Measurements from ENCODE around the gene FARP1. TPM values are rescaled to one million over a fixed set of nuclear protein-coding genes. Genes with fewer than 3 reads are reported as not detected.

FARP1 gene
- total RNA-seq, 1 experiment from 2014 or later = 96.6 TPM

DNA sequence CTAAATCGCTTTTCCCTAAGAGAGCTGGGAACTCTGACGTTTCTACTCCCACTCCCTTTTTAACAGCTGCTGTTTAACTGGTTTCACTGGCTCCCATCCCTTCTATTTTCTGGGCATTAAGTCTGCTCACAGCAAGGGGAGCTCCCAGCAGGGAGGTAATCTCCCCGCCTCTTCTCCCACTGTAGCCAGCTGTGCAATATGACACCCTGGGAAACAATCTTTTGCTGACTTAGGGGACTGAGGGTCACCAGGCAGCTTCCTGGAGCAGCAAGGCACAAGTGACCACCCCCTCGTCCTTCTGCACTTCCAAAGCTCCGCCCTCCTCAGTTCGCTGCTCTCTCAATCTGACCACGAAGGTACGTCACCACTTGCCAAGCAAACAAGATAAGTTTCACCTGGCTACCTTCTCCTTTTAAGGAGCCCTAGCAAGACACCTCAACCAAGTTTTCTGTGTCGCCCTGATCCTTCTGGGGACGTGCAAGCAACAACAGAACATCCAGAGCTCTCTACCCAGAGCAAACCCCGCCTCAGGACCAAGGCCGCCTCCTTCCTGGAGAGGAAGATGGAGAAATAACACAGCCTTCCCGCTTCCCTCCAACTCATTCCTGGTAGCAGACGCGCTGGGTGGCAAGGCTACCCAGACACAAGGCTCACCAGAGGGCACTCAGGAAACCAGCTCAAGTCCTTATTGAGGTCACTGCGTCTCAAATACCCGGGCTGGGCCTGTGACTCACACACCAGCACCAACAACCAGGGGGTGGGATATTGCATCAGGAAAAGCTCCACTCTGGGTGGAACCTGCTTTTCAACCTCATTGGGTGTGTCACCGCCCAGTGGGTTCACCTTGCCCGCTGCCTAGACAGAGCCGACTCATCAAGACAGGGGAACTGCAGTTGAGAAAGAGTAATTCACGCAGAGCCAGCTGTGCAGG is 341.7 kb downstream of the FARP1 start (continued):
- no peak for TF ChIP-seq ELF4 (CRISPR knock-in tag; IDR thresholded peaks at IDR 0.05; ENCODE audit: low read depth)
- TF ChIP-seq MYBL2 (CRISPR knock-in tag; IDR thresholded peaks at IDR 0.05) = no peak
- TF ChIP-seq NFE2L1 (CRISPR knock-in tag; IDR thresholded peaks at IDR 0.05) = no peak
- no peak for TF ChIP-seq FOXP1 (CRISPR knock-in tag; IDR thresholded peaks at IDR 0.05; ENCODE audit: borderline replicate concordance)
- TF ChIP-seq SMAD4 (CRISPR knock-in tag; IDR thresholded peaks at IDR 0.05) = no peak
- TF ChIP-seq, protein P1, sequence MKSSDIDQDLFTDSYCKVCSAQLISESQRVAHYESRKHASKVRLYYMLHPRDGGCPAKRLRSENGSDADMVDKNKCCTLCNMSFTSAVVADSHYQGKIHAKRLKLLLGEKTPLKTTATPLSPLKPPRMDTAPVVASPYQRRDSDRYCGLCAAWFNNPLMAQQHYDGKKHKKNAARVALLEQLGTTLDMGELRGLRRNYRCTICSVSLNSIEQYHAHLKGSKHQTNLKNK (CRISPR knock-in tag; IDR thresholded peaks at IDR 0.05) = no peak
- TF ChIP-seq, protein P2, sequence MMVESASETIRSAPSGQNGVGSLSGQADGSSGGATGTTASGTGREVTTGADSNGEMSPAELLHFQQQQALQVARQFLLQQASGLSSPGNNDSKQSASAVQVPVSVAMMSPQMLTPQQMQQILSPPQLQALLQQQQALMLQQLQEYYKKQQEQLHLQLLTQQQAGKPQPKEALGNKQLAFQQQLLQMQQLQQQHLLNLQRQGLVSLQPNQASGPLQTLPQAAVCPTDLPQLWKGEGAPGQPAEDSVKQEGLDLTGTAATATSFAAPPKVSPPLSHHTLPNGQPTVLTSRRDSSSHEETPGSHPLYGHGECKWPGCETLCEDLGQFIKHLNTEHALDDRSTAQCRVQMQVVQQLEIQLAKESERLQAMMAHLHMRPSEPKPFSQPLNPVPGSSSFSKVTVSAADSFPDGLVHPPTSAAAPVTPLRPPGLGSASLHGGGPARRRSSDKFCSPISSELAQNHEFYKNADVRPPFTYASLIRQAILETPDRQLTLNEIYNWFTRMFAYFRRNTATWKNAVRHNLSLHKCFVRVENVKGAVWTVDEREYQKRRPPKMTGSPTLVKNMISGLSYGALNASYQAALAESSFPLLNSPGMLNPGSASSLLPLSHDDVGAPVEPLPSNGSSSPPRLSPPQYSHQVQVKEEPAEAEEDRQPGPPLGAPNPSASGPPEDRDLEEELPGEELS (CRISPR knock-in tag; IDR thresholded peaks at IDR 0.05) = no peak; the same call in 1 of the 2 replicates
- TF ChIP-seq HMGA2 (CRISPR knock-in tag; IDR thresholded peaks at IDR 0.05) = no peak
- no peak for TF ChIP-seq EMX1 (CRISPR knock-in tag; IDR thresholded peaks at IDR 0.05)
- TF ChIP-seq TEAD1 (CRISPR knock-in tag; IDR thresholded peaks at IDR 0.05) = 0 out of 2 replicates have a peak, but pooled peaks have one; percentile 8
- no peak for TF ChIP-seq SOX15 (CRISPR knock-in tag; IDR thresholded peaks at IDR 0.05)
- TF ChIP-seq JUN (CRISPR knock-in tag; IDR thresholded peaks at IDR 0.05) = no peak
- no peak for TF ChIP-seq NR2C2 (CRISPR knock-in tag; IDR thresholded peaks at IDR 0.05)
- TF ChIP-seq KAT7 (CRISPR knock-in tag; IDR thresholded peaks at IDR 0.05; ENCODE audit: borderline replicate concordance) = no peak
- no peak for TF ChIP-seq NR1H2 (CRISPR knock-in tag; IDR thresholded peaks at IDR 0.05)
- no peak for TF ChIP-seq CREM (CRISPR knock-in tag; IDR thresholded peaks at IDR 0.05)
- TF ChIP-seq CREB1 (CRISPR knock-in tag; IDR thresholded peaks at IDR 0.05) = no peak
- TF ChIP-seq ZNF263 (CRISPR knock-in tag; IDR thresholded peaks at IDR 0.05; ENCODE audit: low read depth) = no peak
- TF ChIP-seq, protein P3, sequence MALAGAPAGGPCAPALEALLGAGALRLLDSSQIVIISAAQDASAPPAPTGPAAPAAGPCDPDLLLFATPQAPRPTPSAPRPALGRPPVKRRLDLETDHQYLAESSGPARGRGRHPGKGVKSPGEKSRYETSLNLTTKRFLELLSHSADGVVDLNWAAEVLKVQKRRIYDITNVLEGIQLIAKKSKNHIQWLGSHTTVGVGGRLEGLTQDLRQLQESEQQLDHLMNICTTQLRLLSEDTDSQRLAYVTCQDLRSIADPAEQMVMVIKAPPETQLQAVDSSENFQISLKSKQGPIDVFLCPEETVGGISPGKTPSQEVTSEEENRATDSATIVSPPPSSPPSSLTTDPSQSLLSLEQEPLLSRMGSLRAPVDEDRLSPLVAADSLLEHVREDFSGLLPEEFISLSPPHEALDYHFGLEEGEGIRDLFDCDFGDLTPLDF (CRISPR knock-in tag; IDR thresholded peaks at IDR 0.05) = no peak
- no peak for TF ChIP-seq IRF2 (CRISPR knock-in tag; IDR thresholded peaks at IDR 0.05; ENCODE audit: borderline replicate concordance, low read depth)
- TF ChIP-seq TP53 (CRISPR knock-in tag; IDR thresholded peaks at IDR 0.05) = no peak
- TF ChIP-seq, protein P4, sequence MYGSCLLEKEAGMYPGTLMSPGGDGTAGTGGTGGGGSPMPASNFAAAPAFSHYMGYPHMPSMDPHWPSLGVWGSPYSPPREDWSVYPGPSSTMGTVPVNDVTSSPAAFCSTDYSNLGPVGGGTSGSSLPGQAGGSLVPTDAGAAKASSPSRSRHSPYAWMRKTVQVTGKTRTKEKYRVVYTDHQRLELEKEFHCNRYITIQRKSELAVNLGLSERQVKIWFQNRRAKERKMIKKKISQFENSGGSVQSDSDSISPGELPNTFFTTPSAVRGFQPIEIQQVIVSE (CRISPR knock-in tag; IDR thresholded peaks at IDR 0.05; ENCODE audit: borderline replicate concordance) = no peak
- no peak for TF ChIP-seq CBFB (CRISPR knock-in tag; IDR thresholded peaks at IDR 0.05; ENCODE audit: low read depth)
- TF ChIP-seq, protein P5, sequence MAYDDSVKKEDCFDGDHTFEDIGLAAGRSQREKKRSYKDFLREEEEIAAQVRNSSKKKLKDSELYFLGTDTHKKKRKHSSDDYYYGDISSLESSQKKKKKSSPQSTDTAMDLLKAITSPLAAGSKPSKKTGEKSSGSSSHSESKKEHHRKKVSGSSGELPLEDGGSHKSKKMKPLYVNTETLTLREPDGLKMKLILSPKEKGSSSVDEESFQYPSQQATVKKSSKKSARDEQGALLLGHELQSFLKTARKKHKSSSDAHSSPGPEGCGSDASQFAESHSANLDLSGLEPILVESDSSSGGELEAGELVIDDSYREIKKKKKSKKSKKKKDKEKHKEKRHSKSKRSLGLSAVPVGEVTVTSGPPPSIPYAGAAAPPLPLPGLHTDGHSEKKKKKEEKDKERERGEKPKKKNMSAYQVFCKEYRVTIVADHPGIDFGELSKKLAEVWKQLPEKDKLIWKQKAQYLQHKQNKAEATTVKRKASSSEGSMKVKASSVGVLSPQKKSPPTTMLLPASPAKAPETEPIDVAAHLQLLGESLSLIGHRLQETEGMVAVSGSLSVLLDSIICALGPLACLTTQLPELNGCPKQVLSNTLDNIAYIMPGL (CRISPR knock-in tag; IDR thresholded peaks at IDR 0.05) = no peak
- TF ChIP-seq ZBTB21 (CRISPR knock-in tag; IDR thresholded peaks at IDR 0.05; ENCODE audit: borderline replicate concordance) = no peak
- peak; percentile 98 for TF ChIP-seq GABPB1 (CRISPR knock-in tag; IDR thresholded peaks at IDR 0.05)
- TF ChIP-seq SMAD3 (CRISPR knock-in tag; IDR thresholded peaks at IDR 0.05; ENCODE audit: borderline replicate concordance) = no peak
- TF ChIP-seq, protein P6, sequence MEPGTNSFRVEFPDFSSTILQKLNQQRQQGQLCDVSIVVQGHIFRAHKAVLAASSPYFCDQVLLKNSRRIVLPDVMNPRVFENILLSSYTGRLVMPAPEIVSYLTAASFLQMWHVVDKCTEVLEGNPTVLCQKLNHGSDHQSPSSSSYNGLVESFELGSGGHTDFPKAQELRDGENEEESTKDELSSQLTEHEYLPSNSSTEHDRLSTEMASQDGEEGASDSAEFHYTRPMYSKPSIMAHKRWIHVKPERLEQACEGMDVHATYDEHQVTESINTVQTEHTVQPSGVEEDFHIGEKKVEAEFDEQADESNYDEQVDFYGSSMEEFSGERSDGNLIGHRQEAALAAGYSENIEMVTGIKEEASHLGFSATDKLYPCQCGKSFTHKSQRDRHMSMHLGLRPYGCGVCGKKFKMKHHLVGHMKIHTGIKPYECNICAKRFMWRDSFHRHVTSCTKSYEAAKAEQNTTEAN (CRISPR knock-in tag; IDR thresholded peaks at IDR 0.05) = no peak
- TF ChIP-seq RORB (CRISPR knock-in tag; IDR thresholded peaks at IDR 0.05) = no peak
- TF ChIP-seq, protein P7, sequence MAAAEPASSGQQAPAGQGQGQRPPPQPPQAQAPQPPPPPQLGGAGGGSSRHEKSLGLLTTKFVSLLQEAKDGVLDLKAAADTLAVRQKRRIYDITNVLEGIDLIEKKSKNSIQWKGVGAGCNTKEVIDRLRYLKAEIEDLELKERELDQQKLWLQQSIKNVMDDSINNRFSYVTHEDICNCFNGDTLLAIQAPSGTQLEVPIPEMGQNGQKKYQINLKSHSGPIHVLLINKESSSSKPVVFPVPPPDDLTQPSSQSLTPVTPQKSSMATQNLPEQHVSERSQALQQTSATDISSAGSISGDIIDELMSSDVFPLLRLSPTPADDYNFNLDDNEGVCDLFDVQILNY (CRISPR knock-in tag; IDR thresholded peaks at IDR 0.05) = no peak
- TF ChIP-seq ZNF396 (CRISPR knock-in tag; IDR thresholded peaks at IDR 0.05; ENCODE audit: borderline replicate concordance) = no peak
- no peak for TF ChIP-seq ESRRA (CRISPR knock-in tag; IDR thresholded peaks at IDR 0.05; ENCODE audit: borderline replicate concordance)

Measured in WTC11 (cell line).